Right atrium auricular region (tissue), 2 donors: ENCODE measurements around the gene POU2F3. TPM values are rescaled to one million over a fixed set of nuclear protein-coding genes. Genes with fewer than 3 reads are reported as not detected.

Source experiments
- DNase-seq: peaks from one replicate; pipeline ENCODE4 v3.0.0-alpha.2; 2019; ENCODE audit warnings: low spot score
- H3K27ac ChIP-seq, 2 donors: fragments of 200-600 bp; sonication (generic); 1 replicate in 1 of 2; 2 replicates in 1 of 2; pipeline ENCODE4 v1.5.1; 2016 to 2019
- H3K27me3 ChIP-seq, 2 donors: fragments of 200-600 bp; sonication (generic); one replicate each; pipeline versions ENCODE4 v1.5.1 to v1.6.0; 2017 to 2019
- H3K36me3 ChIP-seq: fragments of 200-600 bp; sonication (generic); one replicate; pipeline ENCODE4 v1.5.1; 2016
- H3K4me1 ChIP-seq, 2 donors: fragments of 200-600 bp; sonication (generic); one replicate each; pipeline versions ENCODE4 v1.5.1 to v1.6.0; 2017 to 2019
- H3K4me3 ChIP-seq, 2 donors: fragments of 200-600 bp; sonication (generic); 1 replicate in 1 of 2; 2 replicates in 1 of 2; pipeline ENCODE4 v1.5.1; 2017 to 2019; ENCODE audit warnings: mild to moderate bottlenecking in 1 of 2, moderate library complexity in 1 of 2
- H3K9me3 ChIP-seq, 2 donors: fragments of 200-600 bp; sonication (generic); one replicate each; pipeline ENCODE4 v1.5.1; 2019
- CTCF ChIP-seq, 2 donors: fragments of 200-600 bp; sonication (generic); IDR thresholded peaks; one replicate each; pipeline ENCODE4 v1.5.1; 2019; ENCODE audit warnings: antibody characterized with exemption in 2 of 2
- total RNA-seq, 2 donors: library from RNA; depleted of rRNA; stranded (reverse); fragments of >200 nt; gene quantifications; one replicate each; pipeline ENCODE4 v1.1.0, GENCODE V29; 2016

Gene POU2F3
- total RNA-seq, 2 donors from 2014 or later: not detected

GRCh38 chr11:120220747-120221037 is 19.2 kb upstream of the POU2F3 start:
- no peaks in the 10 kb centered on the region for H3K9me3 ChIP-seq
- no peaks in the 10 kb centered on the region for H3K27me3 ChIP-seq
- H3K4me3 ChIP-seq: no peak overlapping the region
- no peaks in the 10 kb centered on the region for H3K36me3 ChIP-seq
- no peak for TF ChIP-seq CTCF (IDR thresholded peaks at IDR 0.05)
- no peak overlapping the region for H3K27ac ChIP-seq
- no peak for DNase-seq
- peaks cover 0 to 78% of the 10 kb centered on the region in 2 donors for H3K4me1 ChIP-seq

- Histone ChIP-seq H3K9me3 (no peaks in the 10 kb centered on the region), H3K27me3 (no peaks in the 10 kb centered on the region), H3K4me1 (peaks cover 0 to 78% of the 10 kb centered on the region in 2 donors), H3K36me3 (no peaks in the 10 kb centered on the region), H3K4me3 (no peak overlapping the region), H3K27ac (no peak overlapping the region)
- no peak for TF ChIP-seq CTCF (IDR thresholded peaks at IDR 0.05)
- DNase-seq: no peak
Measured at GRCh38 chr11:120221115-120221752, 18.7 kb upstream of the POU2F3 start.

- Histone ChIP-seq H3K4me3 (no peak overlapping the region), H3K4me1 (peaks cover 0 to 63% of the 10 kb centered on the region in 2 donors), H3K36me3 (no peaks in the 10 kb centered on the region), H3K27me3 (no peaks in the 10 kb centered on the region), H3K9me3 (no peaks in the 10 kb centered on the region), H3K27ac (peak overlapping the region in 1 of 2 donors; percentile 32)
- no peak for TF ChIP-seq CTCF (IDR thresholded peaks at IDR 0.05)
- no peak for DNase-seq
Measured at GRCh38 chr11:120222916-120223315, 17.0 kb upstream of the POU2F3 start.

GRCh38 chr11:120223793-120224192 is 16.1 kb upstream of the POU2F3 start:
- Histone ChIP-seq H3K4me1 (peaks cover 0 to 54% of the 10 kb centered on the region in 2 donors), H3K27ac (peak overlapping the region in 1 of 2 donors; percentile 32), H3K36me3 (no peaks in the 10 kb centered on the region), H3K27me3 (no peaks in the 10 kb centered on the region), H3K9me3 (no peaks in the 10 kb centered on the region), H3K4me3 (no peak overlapping the region)
- DNase-seq: no peak
- no peak for TF ChIP-seq CTCF (IDR thresholded peaks at IDR 0.05)

- no peak for DNase-seq
- no peak for TF ChIP-seq CTCF (IDR thresholded peaks at IDR 0.05)
- Histone ChIP-seq H3K4me3 (no peak overlapping the region), H3K4me1 (peaks cover 0 to 50% of the 10 kb centered on the region in 2 donors), H3K27me3 (no peaks in the 10 kb centered on the region), H3K9me3 (no peaks in the 10 kb centered on the region), H3K36me3 (no peaks in the 10 kb centered on the region), H3K27ac (peak overlapping the region; percentile 48 to 50)
Measured at GRCh38 chr11:120224361-120224760, 15.6 kb upstream of the POU2F3 start.
